Liver (tissue), 9 donors: ENCODE data around the gene MIEF2. TPM values are rescaled to one million over a fixed set of nuclear protein-coding genes. Genes with fewer than 3 reads are reported as not detected.
A peak's percentile ranks its signal among the peaks of the same experiment; 100 is the strongest.

ENCODE experiments used
- DNase-seq: peaks from one replicate; pipeline ENCODE4 v3.0.0-alpha.2; 2017; ENCODE audit warnings: low spot score
- H3K27ac ChIP-seq, 2 donors: one replicate each; pipeline ENCODE4 v1.7.0; 2013; ENCODE audit warnings: inconsistent platforms in 2 of 2, low read length in 2 of 2, control low read depth in 1 of 2, low read depth in 1 of 2, mild to moderate bottlenecking in 1 of 2
- H3K27me3 ChIP-seq, 4 donors: one replicate each; pipeline versions ENCODE4 v1.6.1 to v1.7.0; 2013; ENCODE audit warnings: low read length in 3 of 4, inconsistent platforms in 1 of 4, mild to moderate bottlenecking in 1 of 4, moderate library complexity in 1 of 4; ENCODE audit not compliant: control insufficient read depth in 4 of 4, insufficient read depth in 4 of 4
- H3K36me3 ChIP-seq, 4 donors: one replicate each; pipeline versions ENCODE4 v1.6.1 to v1.7.0; 2013; ENCODE audit warnings: low read length in 3 of 4, mild to moderate bottlenecking in 3 of 4, low read depth in 1 of 4, moderate library complexity in 1 of 4; ENCODE audit not compliant: control insufficient read depth in 4 of 4, insufficient read depth in 3 of 4
- H3K4me1 ChIP-seq, 4 donors: one replicate each; pipeline versions ENCODE4 v1.6.1 to v1.7.0; 2013; ENCODE audit warnings: low read length in 3 of 4, mild to moderate bottlenecking in 3 of 4, moderate library complexity in 1 of 4; ENCODE audit not compliant: control insufficient read depth in 4 of 4, insufficient read depth in 4 of 4
- H3K4me3 ChIP-seq, 3 donors: one replicate each; pipeline versions ENCODE4 v1.6.1 to v1.7.0; 2013; ENCODE audit warnings: low read length in 3 of 3, control low read depth in 1 of 3, low read depth in 1 of 3, mild to moderate bottlenecking in 1 of 3
- H3K9ac ChIP-seq, 2 donors: one replicate each; pipeline ENCODE4 v1.7.0; 2013; ENCODE audit warnings: low read length in 2 of 2, mild to moderate bottlenecking in 2 of 2, moderate library complexity in 2 of 2, control low read depth in 1 of 2, low read depth in 1 of 2
- H3K9me3 ChIP-seq, 4 donors: one replicate each; pipeline versions ENCODE4 v1.6.1 to v1.7.0; 2013; ENCODE audit warnings: low read length in 3 of 4; ENCODE audit not compliant: control insufficient read depth in 4 of 4
- EGR1 ChIP-seq, 2 donors: IDR thresholded peaks; 2 replicates each; pipeline ENCODE4 v1.6.1; 2016 to 2018; ENCODE audit warnings: antibody characterized with exemption in 2 of 2, low read depth in 2 of 2
- FOXA1 ChIP-seq: IDR thresholded peaks from 2 replicates; pipeline ENCODE4 v1.6.1; 2016; ENCODE audit warnings: antibody characterized with exemption
- FOXA2 ChIP-seq: IDR thresholded peaks from 2 replicates; pipeline ENCODE4 v1.6.1; 2016; ENCODE audit warnings: antibody characterized with exemption
- GABPA ChIP-seq, 2 donors: IDR thresholded peaks in 1 of 2; conservative IDR thresholded peaks in 1 of 2; 2 replicates each; pipeline ENCODE4 v1.6.1; 2016; ENCODE audit warnings: antibody characterized with exemption in 2 of 2, mild to moderate bottlenecking in 1 of 2, moderate library complexity in 1 of 2
- HNF4A ChIP-seq, 2 donors: conservative IDR thresholded peaks; 2 replicates each; pipeline ENCODE4 v1.6.1; 2016; ENCODE audit warnings: antibody characterized with exemption in 2 of 2, mild to moderate bottlenecking in 2 of 2
- HNF4G ChIP-seq: IDR thresholded peaks from 2 replicates; pipeline ENCODE4 v1.6.1; 2016; ENCODE audit warnings: antibody characterized with exemption
- JUND ChIP-seq, 2 donors: IDR thresholded peaks; 2 replicates each; pipeline ENCODE4 v1.6.1; 2016; ENCODE audit warnings: antibody characterized with exemption in 2 of 2
- NR2F2 ChIP-seq: IDR thresholded peaks from 2 replicates; pipeline ENCODE4 v1.6.1; 2016; ENCODE audit warnings: antibody characterized with exemption
- RAD21 ChIP-seq, 2 donors: IDR thresholded peaks; 2 replicates each; pipeline ENCODE4 v1.6.1; 2016; ENCODE audit warnings: antibody characterized with exemption in 2 of 2, mild to moderate bottlenecking in 2 of 2
- RXRA ChIP-seq, 2 donors: IDR thresholded peaks; 2 replicates each; pipeline ENCODE4 v1.6.1; 2017 to 2018; ENCODE audit warnings: antibody characterized with exemption in 2 of 2, mild to moderate bottlenecking in 1 of 2
- SP1 ChIP-seq: IDR thresholded peaks from 2 replicates; pipeline ENCODE4 v1.6.1; 2018; ENCODE audit warnings: antibody characterized with exemption, mild to moderate bottlenecking
- TAF1 ChIP-seq: conservative IDR thresholded peaks from 2 replicates; pipeline ENCODE4 v1.6.1; 2016; ENCODE audit warnings: antibody characterized with exemption, mild to moderate bottlenecking
- YY1 ChIP-seq: IDR thresholded peaks from 2 replicates; pipeline ENCODE4 v1.6.1; 2016; ENCODE audit warnings: antibody characterized with exemption, mild to moderate bottlenecking
- WGBS: extraction: QIAGEN DNeasy Blood & Tissue Kit; methylation state at CpG from one replicate; pipeline ENCODE4 v1.1.7; 2013; 5-methylcytosine and 5-hydroxymethylcytosine counted together
- polyA plus RNA-seq, 2 donors: library from polyadenylated mRNA; stranded (reverse) in 1 of 2; unstranded in 1 of 2; fragments of 200-250 nt in 1 of 2; fragments of >200 nt in 1 of 2; fragmentation: Nextera tagmentation in 1 of 2; extraction: Ambion mirVana in 1 of 2; gene quantifications; one replicate each; pipeline versions ENCODE4 v1.2.1 to v1.2.3, GENCODE V29; 2013 to 2015
- total RNA-seq, 2 donors: library from RNA; depleted of rRNA; stranded (reverse); fragments of >200 nt; gene quantifications; one replicate each; pipeline ENCODE4 v1.2.3, GENCODE V29; 2014
- TF ChIP-seq, protein P1 (sequence below): fragments of 150-350 bp; IDR thresholded peaks from 2 replicates; pipeline ENCODE4 v1.5.1; 2017; ENCODE audit warnings: improper control_type of control experiment, low read depth, low read length; ENCODE audit not compliant: missing input control
- TF ChIP-seq, protein P2 (sequence below): IDR thresholded peaks from 2 replicates; pipeline ENCODE4 v1.6.1; 2016; ENCODE audit warnings: antibody characterized with exemption
- TF ChIP-seq, protein P3 (sequence below): IDR thresholded peaks from 2 replicates; pipeline ENCODE4 v1.6.1; 2016; ENCODE audit warnings: antibody characterized with exemption
- TF ChIP-seq, protein P4 (sequence below): IDR thresholded peaks from 2 replicates; pipeline ENCODE4 v1.6.1; 2016; ENCODE audit warnings: antibody characterized with exemption
- TF ChIP-seq, protein P5 (sequence below): IDR thresholded peaks from 2 replicates; pipeline ENCODE4 v1.6.1; 2016; ENCODE audit warnings: antibody characterized with exemption, mild to moderate bottlenecking
- donor health status: healthy.
- donor health status: healthy.
- donor health status: healthy.
- donor health status: healthy.
- donor health status: healthy.

MIEF2 gene
- total and polyA plus RNA-seq, 4 donors, result 4.1 to 11.1 (median 6.6) TPM

DNA sequence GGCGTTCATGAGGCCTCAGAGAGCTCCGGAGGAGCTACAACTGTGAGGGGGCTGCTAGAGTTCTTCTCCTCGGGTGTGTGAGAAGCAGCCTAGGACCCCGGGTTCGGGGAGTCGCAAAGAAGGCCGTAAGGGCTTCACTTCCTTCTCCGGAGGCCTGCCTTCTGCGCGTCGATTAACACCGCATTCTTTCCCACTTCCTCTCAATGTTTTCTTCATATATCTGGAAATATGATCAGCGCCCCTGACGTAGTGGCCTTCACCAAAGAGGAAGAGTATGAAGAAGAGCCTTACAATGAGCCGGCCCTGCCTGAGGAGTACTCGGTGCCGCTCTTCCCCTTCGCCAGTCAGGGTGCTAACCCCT lies 55.1 kb downstream of the MIEF2 start:
- WGBS, result 7% methylated on average over 18 of the region's 18 CpGs

More for the DNA sequence above, 55.1 kb downstream of the MIEF2 start:
- H3K4me3 ChIP-seq, result peak overlapping the region; percentile 73 to 96 (median 79)
- H3K4me1 ChIP-seq, result peaks cover 6 to 63% (median 49%) of the 10 kb centered on the region in 4 donors
- no peaks in the 10 kb centered on the region for H3K9me3 ChIP-seq
- peaks cover 0 to 8% (median 7%) of the 10 kb centered on the region in 4 donors for H3K36me3 ChIP-seq
- H3K9ac ChIP-seq, result peak overlapping the region; percentile 29 to 87
- no peaks in the 10 kb centered on the region for H3K27me3 ChIP-seq
- no peak for TF ChIP-seq RAD21 (IDR thresholded peaks at IDR 0.05)
- no peak for TF ChIP-seq NR2F2
- TF ChIP-seq, protein P1, sequence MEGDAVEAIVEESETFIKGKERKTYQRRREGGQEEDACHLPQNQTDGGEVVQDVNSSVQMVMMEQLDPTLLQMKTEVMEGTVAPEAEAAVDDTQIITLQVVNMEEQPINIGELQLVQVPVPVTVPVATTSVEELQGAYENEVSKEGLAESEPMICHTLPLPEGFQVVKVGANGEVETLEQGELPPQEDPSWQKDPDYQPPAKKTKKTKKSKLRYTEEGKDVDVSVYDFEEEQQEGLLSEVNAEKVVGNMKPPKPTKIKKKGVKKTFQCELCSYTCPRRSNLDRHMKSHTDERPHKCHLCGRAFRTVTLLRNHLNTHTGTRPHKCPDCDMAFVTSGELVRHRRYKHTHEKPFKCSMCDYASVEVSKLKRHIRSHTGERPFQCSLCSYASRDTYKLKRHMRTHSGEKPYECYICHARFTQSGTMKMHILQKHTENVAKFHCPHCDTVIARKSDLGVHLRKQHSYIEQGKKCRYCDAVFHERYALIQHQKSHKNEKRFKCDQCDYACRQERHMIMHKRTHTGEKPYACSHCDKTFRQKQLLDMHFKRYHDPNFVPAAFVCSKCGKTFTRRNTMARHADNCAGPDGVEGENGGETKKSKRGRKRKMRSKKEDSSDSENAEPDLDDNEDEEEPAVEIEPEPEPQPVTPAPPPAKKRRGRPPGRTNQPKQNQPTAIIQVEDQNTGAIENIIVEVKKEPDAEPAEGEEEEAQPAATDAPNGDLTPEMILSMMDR, result no peak
- TF ChIP-seq, protein P2, sequence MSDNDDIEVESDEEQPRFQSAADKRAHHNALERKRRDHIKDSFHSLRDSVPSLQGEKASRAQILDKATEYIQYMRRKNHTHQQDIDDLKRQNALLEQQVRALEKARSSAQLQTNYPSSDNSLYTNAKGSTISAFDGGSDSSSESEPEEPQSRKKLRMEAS, result no peak
- TF ChIP-seq TAF1, result no peak
- TF ChIP-seq EGR1 (IDR thresholded peaks at IDR 0.05; ENCODE audit: low read depth in 2 of 2), result no peak
- TF ChIP-seq SP1, result no peak
- TF ChIP-seq JUND (IDR thresholded peaks at IDR 0.05), result no peak
- no peak for TF ChIP-seq RXRA (IDR thresholded peaks at IDR 0.05)
- TF ChIP-seq YY1, result no peak
- no peak for TF ChIP-seq HNF4G
- TF ChIP-seq FOXA1, result no peak
- TF ChIP-seq, protein P3, sequence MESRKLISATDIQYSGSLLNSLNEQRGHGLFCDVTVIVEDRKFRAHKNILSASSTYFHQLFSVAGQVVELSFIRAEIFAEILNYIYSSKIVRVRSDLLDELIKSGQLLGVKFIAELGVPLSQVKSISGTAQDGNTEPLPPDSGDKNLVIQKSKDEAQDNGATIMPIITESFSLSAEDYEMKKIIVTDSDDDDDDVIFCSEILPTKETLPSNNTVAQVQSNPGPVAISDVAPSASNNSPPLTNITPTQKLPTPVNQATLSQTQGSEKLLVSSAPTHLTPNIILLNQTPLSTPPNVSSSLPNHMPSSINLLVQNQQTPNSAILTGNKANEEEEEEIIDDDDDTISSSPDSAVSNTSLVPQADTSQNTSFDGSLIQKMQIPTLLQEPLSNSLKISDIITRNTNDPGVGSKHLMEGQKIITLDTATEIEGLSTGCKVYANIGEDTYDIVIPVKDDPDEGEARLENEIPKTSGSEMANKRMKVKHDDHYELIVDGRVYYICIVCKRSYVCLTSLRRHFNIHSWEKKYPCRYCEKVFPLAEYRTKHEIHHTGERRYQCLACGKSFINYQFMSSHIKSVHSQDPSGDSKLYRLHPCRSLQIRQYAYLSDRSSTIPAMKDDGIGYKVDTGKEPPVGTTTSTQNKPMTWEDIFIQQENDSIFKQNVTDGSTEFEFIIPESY, result no peak
- TF ChIP-seq, protein P4, sequence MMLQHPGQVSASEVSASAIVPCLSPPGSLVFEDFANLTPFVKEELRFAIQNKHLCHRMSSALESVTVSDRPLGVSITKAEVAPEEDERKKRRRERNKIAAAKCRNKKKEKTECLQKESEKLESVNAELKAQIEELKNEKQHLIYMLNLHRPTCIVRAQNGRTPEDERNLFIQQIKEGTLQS, result no peak
- TF ChIP-seq, protein P5, sequence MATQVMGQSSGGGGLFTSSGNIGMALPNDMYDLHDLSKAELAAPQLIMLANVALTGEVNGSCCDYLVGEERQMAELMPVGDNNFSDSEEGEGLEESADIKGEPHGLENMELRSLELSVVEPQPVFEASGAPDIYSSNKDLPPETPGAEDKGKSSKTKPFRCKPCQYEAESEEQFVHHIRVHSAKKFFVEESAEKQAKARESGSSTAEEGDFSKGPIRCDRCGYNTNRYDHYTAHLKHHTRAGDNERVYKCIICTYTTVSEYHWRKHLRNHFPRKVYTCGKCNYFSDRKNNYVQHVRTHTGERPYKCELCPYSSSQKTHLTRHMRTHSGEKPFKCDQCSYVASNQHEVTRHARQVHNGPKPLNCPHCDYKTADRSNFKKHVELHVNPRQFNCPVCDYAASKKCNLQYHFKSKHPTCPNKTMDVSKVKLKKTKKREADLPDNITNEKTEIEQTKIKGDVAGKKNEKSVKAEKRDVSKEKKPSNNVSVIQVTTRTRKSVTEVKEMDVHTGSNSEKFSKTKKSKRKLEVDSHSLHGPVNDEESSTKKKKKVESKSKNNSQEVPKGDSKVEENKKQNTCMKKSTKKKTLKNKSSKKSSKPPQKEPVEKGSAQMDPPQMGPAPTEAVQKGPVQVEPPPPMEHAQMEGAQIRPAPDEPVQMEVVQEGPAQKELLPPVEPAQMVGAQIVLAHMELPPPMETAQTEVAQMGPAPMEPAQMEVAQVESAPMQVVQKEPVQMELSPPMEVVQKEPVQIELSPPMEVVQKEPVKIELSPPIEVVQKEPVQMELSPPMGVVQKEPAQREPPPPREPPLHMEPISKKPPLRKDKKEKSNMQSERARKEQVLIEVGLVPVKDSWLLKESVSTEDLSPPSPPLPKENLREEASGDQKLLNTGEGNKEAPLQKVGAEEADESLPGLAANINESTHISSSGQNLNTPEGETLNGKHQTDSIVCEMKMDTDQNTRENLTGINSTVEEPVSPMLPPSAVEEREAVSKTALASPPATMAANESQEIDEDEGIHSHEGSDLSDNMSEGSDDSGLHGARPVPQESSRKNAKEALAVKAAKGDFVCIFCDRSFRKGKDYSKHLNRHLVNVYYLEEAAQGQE, result no peak
- TF ChIP-seq HNF4A (conservative IDR thresholded peaks at IDR 0.05), result no peak
- TF ChIP-seq GABPA (IDR thresholded peaks at IDR 0.05 in 1 of 2, conservative IDR thresholded peaks at IDR 0.05 in 1 of 2), result no peak
- TF ChIP-seq FOXA2, result no peak
- H3K27ac ChIP-seq, result peak overlapping the region; percentile 87 to 92
- DNase-seq, result no peak
